Urinary bladder (tissue), 4 donors: ENCODE measurements around the gene CHIT1. TPM values are rescaled to one million over a fixed set of nuclear protein-coding genes. Genes with fewer than 3 reads are reported as not detected.

ENCODE experiments used
- DNase-seq: peaks from one replicate; pipeline ENCODE4 v3.0.0-alpha.2; 2015; ENCODE audit errors: extremely low spot score
- H3K27ac ChIP-seq: one replicate; pipeline ENCODE4 v1.5.1; 2013; ENCODE audit warnings: low read depth, mild to moderate bottlenecking, moderate library complexity
- H3K36me3 ChIP-seq: one replicate; pipeline ENCODE4 v1.6.1; 2013; ENCODE audit warnings: mild to moderate bottlenecking, moderate library complexity; ENCODE audit not compliant: insufficient read depth
- H3K4me1 ChIP-seq: one replicate; pipeline ENCODE4 v1.6.1; 2013; ENCODE audit warnings: mild to moderate bottlenecking, moderate library complexity; ENCODE audit not compliant: insufficient read depth
- H3K4me3 ChIP-seq: one replicate; pipeline ENCODE4 v1.5.1; 2013; ENCODE audit warnings: low read depth, low read length
- whole genome bisulfite sequencing: extraction: QIAGEN DNeasy Blood & Tissue Kit; methylation state at CpG from one replicate; pipeline ENCODE4 v1.1.7; 2013; 5-methylcytosine and 5-hydroxymethylcytosine counted together
- polyA plus RNA-seq: library from polyadenylated mRNA; stranded (reverse); fragments of 200-250 nt; gene quantifications from one replicate; pipeline ENCODE4 v1.2.3, GENCODE V29; 2013
- total RNA-seq: library from RNA; depleted of rRNA; stranded (reverse); fragments of >200 nt; gene quantifications from one replicate; pipeline ENCODE4 v1.2.3, GENCODE V29; 2014
- donor health status: healthy with polysubstance abuse.
- donor health status: healthy.

The CHIT1 gene
- total and polyA plus RNA-seq, 2 donors = 0.11 TPM; not detected in 1

GRCh38 chr1:203217139-203217655, 12.3 kb downstream of the CHIT1 start:
- 51% methylated on average over 6 of the region's 6 CpGs for WGBS
- no peak for DNase-seq

GRCh38 chr1:203216274-203217138, 13.0 kb downstream of the CHIT1 start:
- no peak overlapping the region for H3K4me3 ChIP-seq
- H3K36me3 ChIP-seq = no peaks in the 10 kb centered on the region
- H3K4me1 ChIP-seq = no peaks in the 10 kb centered on the region
- no peak overlapping the region for H3K27ac ChIP-seq
- DNase-seq = peak; percentile 41
- 32% methylated on average over 19 of the region's 19 CpGs for WGBS

More at GRCh38 chr1:203217139-203217655, 12.3 kb downstream of the CHIT1 start:
- H3K4me3 ChIP-seq = no peak overlapping the region
- H3K27ac ChIP-seq = no peak overlapping the region
- no peaks in the 10 kb centered on the region for H3K4me1 ChIP-seq
- H3K36me3 ChIP-seq = no peaks in the 10 kb centered on the region

GRCh38 chr1:203215573-203215972, 13.9 kb downstream of the CHIT1 start:
- WGBS = 70% methylated on average over 9 of the region's 9 CpGs
- no peak for DNase-seq
- no peak overlapping the region for H3K4me3 ChIP-seq
- H3K27ac ChIP-seq = no peak overlapping the region
- H3K36me3 ChIP-seq = no peaks in the 10 kb centered on the region
- no peaks in the 10 kb centered on the region for H3K4me1 ChIP-seq

- Histone ChIP-seq H3K4me1 (no peaks in the 10 kb centered on the region), H3K27ac (no peak overlapping the region), H3K36me3 (no peaks in the 10 kb centered on the region), H3K4me3 (no peak overlapping the region)
- DNase-seq = no peak
- 86% methylated on average over 7 of the region's 7 CpGs for WGBS
Measured at GRCh38 chr1:203214871-203215270, 14.6 kb downstream of the CHIT1 start.

GRCh38 chr1:203213126-203213525, 16.3 kb downstream of the CHIT1 start:
- 81% methylated on average over 6 of the region's 6 CpGs for WGBS
- H3K4me3 ChIP-seq = no peak overlapping the region

GRCh38 chr1:203211812-203212211, 17.7 kb downstream of the CHIT1 start:
- Histone ChIP-seq H3K4me3 (no peak overlapping the region), H3K27ac (no peak overlapping the region), H3K4me1 (no peaks in the 10 kb centered on the region), H3K36me3 (no peaks in the 10 kb centered on the region)
- 93% methylated on average over 3 of the region's 3 CpGs for WGBS
- no peak for DNase-seq

More at GRCh38 chr1:203213126-203213525, 16.3 kb downstream of the CHIT1 start:
- Histone ChIP-seq H3K27ac (no peak overlapping the region), H3K36me3 (no peaks in the 10 kb centered on the region), H3K4me1 (no peaks in the 10 kb centered on the region)
- no peak for DNase-seq

GRCh38 chr1:203210988-203211387, 18.5 kb downstream of the CHIT1 start:
- no peaks in the 10 kb centered on the region for H3K36me3 ChIP-seq
- no peak overlapping the region for H3K27ac ChIP-seq

GRCh38 chr1:203210350-203210749, 19.1 kb downstream of the CHIT1 start:
- Histone ChIP-seq H3K4me3 (no peak overlapping the region), H3K27ac (no peak overlapping the region), H3K4me1 (no peaks in the 10 kb centered on the region), H3K36me3 (no peaks in the 10 kb centered on the region)
- DNase-seq = no peak

More at GRCh38 chr1:203210988-203211387, 18.5 kb downstream of the CHIT1 start:
- no peaks in the 10 kb centered on the region for H3K4me1 ChIP-seq
- no peak overlapping the region for H3K4me3 ChIP-seq
- DNase-seq = no peak

GRCh38 chr1:203208181-203208580, 21.3 kb downstream of the CHIT1 start:
- no peak for DNase-seq
- Histone ChIP-seq H3K4me3 (no peak overlapping the region), H3K4me1 (no peaks in the 10 kb centered on the region), H3K36me3 (no peaks in the 10 kb centered on the region), H3K27ac (no peak overlapping the region)
- WGBS = 79% methylated on average over 1 of the region's 1 CpG

- DNase-seq = no peak
- 84% methylated on average over 2 of the region's 2 CpGs for WGBS
- Histone ChIP-seq H3K36me3 (no peaks in the 10 kb centered on the region), H3K4me1 (no peaks in the 10 kb centered on the region), H3K4me3 (no peak overlapping the region), H3K27ac (no peak overlapping the region)
Measured at GRCh38 chr1:203207751-203208150, 21.7 kb downstream of the CHIT1 start.

GRCh38 chr1:203206129-203206687, 23.3 kb downstream of the CHIT1 start:
- H3K27ac ChIP-seq = no peak overlapping the region
- DNase-seq = no peak
- no peak overlapping the region for H3K4me3 ChIP-seq
- WGBS = 81% methylated on average over 5 of the region's 5 CpGs
- H3K36me3 ChIP-seq = no peaks in the 10 kb centered on the region
- no peaks in the 10 kb centered on the region for H3K4me1 ChIP-seq

- no peak overlapping the region for H3K27ac ChIP-seq
- H3K36me3 ChIP-seq = no peaks in the 10 kb centered on the region
- H3K4me1 ChIP-seq = no peaks in the 10 kb centered on the region
- no peak overlapping the region for H3K4me3 ChIP-seq
- DNase-seq = no peak
- WGBS = 71% methylated on average over 2 of the region's 2 CpGs
Measured at GRCh38 chr1:203204756-203205155, 24.7 kb downstream of the CHIT1 start.

GRCh38 chr1:203202431-203203245, 26.8 kb downstream of the CHIT1 start:
- 57% methylated on average over 15 of the region's 15 CpGs for WGBS
- Histone ChIP-seq H3K27ac (peak overlapping the region; percentile 61), H3K4me1 (no peaks in the 10 kb centered on the region), H3K36me3 (no peaks in the 10 kb centered on the region), H3K4me3 (no peak overlapping the region)
- no peak for DNase-seq
